Bone marrow (tissue), 2 donors: ENCODE measurements around the gene MTA3.
A peak's percentile ranks its signal among the peaks of the same experiment; 100 is the strongest.

ENCODE experiments used
- DNase-seq, 2 donors: peaks; one replicate each; lab custom pipeline; 2025; lab: John Stamatoyannopoulos, UW

Gene MTA3

DNA sequence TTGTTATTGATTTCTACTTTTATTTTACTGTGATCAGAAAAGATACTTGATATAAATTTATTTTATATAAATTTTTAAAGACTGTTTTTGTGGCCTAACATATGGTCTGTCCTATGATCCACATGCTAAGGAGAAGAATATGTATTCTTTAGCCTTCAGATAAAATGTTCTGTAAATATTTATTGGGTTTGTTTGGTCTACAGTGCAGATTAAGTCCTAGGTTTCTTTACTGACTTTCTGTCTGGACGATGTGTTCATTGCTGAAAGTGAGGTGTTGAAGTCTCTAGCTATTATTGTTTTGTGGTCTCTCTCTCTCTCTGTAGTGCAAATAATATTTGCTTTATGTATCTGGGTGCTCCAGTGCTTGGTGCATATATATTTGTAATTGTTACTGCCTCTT lies 165.4 kb downstream of the MTA3 start:
- no peak for DNase-seq

DNA sequence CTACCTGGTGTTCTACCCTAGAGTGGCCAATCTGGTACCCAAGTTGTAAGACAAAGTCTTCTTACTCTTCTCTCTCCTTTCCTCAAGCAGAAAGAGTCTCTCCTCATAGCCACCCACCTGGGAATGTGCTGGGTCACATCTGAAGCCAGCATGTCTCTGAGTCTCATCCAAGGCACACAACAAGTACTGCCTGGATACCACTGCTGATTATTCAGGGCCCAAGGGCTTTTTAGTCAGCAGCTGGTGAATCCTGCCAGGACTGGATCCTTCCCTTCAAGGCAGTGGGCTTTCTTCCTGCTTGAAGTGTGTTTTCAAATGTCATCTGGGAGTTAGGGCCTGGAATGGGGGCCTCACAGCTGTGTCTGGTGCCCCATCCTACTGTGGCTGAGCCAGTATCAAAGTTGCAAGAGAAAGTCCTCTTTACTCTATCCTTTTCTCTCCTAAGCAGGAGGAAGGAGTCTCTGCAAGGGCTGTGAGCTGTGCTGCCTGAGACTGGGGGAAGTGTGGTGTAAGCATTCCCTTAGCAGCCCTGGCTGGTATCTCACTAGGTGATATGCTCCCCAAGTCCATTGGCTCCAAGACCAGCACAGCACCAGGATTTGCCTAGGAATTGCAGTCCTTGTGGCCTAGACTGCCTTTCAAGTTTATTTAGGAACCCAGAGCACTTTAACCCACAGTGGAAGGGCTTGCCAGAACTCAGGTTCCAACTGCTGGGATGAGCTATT lies 168.3 kb downstream of the MTA3 start:
- no peak for DNase-seq

DNA sequence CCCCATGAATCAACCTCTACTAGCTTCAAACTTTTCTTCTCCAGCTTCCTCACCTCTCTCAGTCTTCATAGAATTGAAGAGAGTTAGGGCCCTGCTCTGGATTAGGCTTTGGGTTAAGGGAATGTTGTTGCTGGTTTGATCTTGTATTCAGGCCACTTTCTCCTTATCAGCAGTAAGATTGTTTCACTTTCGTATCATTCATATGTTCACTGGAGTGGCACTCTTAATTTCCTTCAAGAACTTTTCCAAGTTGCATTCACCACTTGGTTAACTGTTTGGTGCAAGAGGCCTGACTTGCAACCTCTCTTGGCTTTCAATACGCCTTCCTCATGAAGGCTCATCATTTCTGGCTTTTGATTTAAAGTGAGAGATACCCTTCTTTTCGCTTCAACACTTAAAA lies 172.7 kb downstream of the MTA3 start:
- DNase-seq: no peak

DNA sequence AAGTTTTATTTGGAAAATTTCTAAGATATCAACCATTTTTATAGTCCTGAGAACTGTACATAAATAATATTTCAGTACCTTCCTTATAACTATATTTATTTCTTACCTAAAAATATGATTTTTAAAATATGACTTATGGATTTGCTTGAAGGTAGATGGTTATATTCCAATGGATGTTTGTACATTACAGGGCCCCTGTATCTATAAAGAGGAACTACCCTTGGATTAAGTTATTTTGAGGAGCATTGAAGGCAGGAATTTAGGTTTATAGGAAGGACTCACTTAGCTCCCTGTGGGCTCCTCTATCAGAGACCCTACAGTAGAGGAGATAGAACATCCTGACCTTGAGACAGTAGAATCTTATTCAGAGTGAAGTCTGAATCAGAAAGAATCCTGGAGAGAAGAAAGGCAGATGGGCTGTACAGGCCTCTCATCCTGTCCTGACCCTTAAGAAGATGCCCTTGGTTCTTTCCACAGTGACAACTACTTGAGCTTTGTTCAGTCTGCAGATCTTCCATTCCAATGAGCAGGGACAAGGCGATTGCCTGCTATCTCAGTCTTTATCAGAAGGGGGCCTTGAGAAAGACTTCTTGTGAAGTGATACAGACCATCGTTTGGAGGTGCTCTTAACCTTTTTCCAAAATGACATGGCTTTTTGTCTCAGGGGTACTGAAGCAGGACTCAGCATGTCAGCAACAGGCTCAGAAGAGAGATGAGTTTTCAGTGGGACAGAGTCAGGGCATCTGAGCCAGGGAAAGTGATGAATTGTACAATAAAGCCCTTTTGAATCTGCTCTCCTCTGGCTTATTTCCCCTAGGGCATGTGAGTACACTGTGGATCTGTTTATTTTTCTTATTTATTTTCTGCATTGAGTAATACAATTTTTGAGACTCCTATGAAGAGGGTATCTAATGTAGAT lies 174.6 kb downstream of the MTA3 start:
- no peak for DNase-seq

DNA sequence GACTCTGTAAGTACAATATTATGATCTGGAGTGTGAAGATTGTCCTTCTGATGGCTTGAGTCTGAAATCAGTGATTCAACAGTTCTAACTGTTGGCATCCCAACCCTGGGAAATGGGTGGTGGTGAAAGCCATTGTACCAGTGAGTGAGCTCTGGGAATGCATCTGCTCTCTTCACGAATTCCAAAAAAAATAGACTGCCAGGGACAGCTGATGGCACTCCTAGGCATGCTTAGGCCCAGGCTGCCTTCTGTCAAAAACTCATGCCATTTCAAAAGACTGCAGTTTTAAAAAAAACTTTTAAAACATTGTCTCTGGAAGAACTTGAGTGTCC lies 175.2 kb downstream of the MTA3 start:
- no peak for DNase-seq

DNA sequence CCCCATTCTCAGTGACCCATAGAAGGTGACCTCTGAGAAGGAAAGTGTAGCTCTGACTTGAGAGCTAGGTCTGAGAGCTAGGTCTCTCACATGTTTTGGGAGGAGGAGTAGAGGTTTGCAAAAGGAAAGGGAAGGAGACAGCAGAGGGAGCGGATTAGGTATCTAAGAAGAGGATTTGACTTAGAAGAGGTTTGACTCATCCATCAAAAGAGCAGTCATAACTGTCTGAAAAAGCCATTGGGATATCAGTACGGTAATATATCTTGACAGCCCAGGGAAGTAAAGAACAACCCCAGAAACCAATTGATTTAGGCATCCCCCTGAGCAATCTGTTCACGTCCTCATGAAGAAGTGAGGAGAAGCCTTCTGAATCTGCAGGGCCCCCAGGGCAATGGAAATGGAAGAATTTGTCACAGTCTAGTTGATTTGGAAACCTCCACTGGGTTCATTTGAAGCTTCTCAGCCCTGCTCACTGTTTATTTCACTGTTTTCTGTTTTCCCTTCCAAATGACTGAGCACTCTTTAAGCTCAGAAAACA lies 176.2 kb downstream of the MTA3 start:
- DNase-seq: no peak

DNA sequence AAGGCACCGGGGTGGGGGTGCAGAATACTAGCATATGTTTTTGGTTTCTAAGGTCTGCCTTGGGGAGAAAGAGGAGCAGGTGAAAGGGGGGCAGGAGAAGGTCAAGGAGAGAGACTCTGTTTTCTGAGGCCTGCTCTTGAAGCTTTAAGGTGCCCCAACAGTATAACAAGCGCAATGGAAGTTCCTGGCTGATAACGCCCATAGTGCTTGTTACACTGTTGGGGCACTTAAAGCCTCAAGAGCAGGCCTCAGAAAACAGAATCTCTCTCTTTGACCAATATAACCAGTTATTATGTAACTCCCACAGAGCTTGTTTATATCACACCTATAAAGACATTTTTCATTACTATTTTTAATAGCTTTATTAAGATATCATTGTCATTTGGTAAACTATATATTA lies 179.0 kb downstream of the MTA3 start:
- no peak for DNase-seq

DNA sequence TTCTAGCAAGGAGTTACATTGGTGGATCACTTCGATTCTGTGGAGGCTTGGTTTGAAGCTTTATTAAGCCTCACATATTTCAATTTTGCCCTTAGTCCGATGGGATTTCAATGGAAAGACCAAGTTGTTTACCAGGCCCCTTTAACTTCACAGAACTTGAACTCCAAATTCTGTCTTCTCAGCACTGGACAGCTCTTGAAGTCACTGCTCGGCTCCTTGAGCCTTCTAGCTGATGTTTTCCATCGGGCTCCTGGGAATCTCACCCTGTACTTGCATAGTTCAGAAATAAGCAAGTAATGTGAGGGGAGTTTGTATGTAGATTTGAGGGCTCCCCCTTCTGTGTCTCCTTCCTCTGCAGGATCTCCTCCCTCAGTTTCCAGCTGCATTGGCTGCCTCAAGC lies 180.4 kb downstream of the MTA3 start:
- no peak for DNase-seq

DNA sequence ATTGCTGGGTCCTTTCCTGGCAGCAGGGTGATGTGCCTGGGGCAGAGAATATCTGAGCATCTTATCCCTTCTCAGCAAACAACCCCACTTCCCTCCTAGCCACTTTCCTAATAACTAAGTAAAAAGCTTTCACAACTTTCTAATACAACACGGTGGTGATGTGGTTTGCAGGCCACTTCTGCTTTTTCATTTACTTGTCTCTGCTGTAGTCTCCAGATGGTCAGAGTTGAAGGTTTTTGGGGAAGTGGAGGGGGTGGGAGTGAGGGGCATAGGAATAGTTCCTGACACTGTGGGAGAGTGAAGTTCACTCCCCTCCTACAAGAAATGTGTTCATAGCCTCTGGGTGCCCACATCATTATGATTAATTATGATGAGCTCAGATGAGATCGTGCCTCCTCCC lies 183.9 kb downstream of the MTA3 start:
- peak in 1 of 2 donors; percentile 94 for DNase-seq

DNA sequence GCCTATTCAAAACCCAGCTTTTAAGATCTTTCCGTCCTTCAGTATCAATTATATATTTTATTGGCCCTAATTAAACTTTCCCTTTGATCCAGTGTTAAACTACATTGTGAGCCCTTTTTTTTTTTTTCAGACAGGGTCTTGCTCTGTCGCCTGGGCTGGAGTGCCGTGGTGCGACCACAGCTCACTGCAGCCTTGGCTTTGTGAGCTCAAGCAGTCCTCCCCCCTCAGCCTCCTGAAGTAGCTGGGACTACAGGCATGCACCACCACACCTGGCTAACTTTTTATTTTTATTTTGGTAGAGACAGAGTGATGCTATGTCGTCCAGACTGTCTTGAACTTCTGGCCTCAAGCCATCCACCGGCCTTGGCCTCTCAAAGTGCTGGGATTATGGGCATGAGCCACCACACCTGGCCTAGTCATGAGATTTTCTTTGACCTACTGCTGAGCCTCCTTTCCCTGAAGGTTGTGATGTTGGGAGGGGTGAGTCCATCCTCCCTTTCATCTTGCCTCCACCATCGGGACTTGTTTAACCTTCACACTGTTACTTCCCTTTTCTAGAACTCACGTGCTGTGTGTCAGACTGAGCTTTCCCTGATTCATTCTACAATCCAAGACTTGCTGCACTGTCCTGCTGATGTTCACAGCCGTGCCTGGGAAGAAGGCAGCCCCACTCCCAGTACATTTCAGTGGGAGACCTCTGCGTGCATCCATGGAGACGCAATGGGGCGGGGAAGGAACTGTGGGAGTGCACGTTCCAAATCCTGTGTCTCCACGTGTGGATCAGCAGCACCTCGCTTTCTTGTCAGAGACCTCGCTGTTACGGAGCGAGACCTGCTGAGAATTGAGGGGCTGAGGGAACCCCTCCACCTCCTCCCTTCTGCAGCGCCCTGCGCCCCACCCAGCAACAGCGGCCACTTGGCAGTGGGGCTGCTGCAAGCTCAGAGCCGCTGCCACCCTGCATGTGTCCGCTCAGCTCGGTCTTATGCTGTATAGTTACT lies 184.7 kb downstream of the MTA3 start:
- DNase-seq: peak in 1 of 2 donors; percentile 62

DNA sequence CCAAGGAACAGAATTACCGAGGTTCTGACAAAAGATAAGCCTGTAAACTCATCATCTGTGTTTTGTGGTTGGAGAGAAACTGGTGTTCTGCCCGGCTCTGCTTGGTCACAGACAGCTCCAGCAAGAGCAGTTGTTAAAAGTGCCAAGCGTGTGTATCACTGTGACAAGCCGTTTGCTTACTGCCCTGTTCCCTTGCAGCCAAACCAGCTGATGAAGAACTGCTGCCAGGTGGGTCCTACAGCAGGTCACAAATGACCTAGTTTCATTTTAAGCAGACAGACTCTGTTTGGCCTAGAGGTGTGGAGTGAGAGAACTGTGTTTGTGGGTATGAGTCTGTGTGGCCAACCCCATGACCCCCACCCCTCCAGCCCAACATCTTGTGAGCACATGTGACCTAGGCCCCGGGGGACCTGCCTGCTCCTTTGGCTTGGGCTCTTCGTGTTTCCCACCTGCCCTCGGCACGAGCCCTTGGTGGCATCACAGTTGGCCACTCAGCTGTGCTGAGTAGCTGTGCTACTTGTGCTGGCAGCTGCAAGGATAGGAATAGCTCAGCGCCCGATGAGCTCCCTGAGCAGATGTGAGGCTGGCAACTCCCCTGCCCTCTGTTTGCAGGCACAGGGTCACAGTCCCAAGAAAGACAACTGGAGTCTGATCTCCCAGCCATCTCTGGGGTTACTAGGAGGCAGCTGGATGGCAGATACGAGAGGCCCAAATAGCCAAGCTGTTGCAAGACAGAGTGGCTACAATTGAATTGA lies 185.8 kb downstream of the MTA3 start:
- DNase-seq: no peak

DNA sequence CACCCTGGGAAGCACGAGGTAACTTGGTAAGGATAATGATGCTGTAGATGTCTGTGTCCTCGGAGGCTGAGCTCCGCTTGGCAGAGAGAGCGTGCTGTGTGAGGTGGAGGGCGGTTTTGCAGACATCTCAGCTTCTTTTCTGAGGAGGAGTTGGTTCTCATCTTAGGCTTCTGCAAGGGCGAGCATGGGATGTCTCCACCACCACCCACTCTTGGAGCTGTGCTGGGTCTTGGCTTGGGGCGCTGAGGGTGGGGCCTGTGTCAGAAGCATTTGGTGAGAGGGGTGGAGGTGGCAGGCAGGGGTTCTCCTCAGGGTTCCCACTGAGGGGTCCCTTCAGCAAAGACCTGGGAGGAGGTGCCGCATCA lies 186.3 kb downstream of the MTA3 start:
- DNase-seq: no peak

DNA sequence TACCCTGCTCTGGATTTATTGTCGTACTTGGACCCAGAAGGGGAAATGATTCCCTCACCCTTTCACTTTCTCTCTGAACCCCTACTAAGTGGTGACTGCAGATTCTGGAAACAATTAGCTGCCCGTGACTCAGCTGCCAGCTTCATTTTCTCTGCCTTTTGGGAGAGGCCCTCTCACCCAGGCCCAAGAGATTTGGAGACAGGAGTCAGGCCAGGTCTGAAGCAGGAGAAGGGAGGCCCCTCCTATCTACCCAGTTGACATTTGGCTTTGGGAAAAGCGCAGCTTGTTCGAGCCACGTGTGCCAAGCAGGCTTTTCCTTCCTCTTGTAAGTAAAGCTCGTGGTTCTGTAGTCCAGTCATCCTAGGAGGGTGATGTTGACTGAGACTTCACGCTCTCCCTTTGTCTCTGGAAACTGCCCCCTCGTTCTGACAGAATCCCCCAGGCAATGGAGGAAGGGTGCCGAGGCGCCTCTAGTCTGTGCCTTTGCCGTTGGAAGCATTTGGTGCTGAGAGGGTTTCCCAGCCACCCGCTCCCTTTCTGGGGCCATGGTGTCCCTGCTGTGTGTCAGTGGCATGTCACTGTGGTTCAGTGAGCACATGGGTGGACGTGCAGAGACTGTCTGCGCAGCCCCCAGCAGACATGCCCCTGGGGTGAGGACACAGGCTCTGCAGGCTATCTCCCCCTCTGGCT lies 186.9 kb downstream of the MTA3 start:
- peak; percentile 24 to 75 for DNase-seq

DNA sequence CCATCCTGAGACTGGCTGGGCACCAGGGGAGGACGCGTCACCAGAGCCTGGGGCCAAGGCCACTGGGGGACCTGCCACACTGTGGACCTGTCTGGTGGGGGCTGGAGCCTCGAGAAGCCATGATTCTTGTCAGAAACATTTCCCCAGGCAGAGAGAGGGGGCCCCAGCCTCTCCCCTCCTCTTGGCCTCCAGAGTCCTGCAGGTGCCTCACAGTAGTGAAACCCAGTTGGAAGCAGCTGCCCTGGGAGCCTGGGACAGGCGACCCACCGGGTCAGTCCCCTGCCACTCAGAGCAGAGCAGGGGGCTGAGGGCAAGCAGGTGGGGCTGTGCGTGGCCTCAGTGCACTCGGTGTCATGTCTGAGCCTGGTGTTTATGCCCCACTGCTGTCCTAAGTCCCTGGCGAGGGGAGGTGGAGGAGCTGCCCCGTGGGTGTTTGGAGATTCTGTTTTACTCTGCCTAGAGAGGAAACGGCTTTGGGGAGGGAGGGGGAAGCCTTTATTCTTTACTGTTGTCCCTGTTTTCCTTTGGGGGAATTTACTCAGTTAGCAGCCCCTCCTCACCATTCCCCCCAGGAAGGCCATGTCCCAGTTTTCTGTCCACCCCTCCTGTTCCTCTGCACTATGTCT lies 187.8 kb downstream of the MTA3 start:
- no peak for DNase-seq

DNA sequence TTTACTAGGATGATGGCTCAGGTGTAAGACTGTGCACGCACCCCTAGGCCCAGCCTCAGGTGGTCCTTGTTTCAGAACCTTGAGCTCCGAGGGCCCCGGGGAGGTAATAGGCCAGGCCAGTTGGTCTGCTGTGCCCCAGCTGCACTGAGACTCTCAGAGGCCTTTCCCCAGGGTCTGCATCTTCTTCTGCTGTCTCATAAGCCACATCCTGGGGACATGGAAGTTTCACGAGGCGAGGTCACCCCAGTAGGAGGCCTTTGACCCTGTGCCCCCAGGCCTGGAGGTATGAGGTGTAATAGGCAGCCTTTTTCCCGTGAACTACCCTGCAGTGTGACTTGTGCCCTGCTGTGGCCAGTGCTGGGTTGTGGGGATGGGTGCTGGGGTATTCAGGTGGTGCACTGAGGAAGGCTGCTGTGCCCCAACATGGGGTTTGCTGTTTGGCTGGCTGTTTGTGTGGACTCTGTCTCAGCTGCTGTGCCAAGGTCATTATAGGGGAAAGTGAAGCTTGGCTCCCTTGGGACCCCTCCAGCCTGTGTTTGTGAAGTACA lies 188.6 kb downstream of the MTA3 start:
- no peak for DNase-seq

DNA sequence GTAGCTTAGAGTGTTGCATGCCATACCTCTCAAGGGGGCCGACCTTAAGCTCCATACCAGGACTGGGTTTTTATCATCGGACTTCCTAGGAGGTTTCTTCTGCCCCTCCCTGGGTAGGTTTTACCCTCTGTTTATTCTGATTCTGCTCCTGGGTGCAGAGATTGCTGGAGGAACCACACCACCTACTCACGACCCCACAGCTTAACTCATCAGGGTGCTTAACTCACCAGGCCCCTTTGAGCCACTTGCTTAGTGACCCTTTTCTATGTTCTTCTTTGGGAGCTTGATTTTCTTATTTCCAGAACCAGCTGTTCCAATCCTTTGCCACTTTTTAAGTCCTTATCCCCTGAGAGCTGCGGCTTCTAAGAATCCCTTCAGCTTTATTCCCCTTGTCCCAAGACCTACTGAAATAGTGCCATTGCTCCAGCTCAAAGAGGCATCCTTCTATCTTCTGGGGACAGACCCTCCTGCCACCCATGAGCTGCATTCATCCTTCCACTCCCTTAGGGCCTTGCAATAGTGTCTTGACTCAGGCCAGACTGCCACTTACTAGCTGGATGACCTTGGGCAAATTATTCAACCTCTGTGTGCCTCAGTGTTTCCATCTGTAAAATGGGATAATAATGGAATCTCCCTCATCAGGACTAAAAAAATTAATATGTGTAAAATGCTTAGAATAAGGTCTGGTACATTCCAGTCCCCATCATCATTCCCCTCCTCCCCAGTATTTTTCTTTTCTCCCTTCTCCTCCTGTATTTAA lies 189.7 kb downstream of the MTA3 start:
- no peak for DNase-seq

DNA sequence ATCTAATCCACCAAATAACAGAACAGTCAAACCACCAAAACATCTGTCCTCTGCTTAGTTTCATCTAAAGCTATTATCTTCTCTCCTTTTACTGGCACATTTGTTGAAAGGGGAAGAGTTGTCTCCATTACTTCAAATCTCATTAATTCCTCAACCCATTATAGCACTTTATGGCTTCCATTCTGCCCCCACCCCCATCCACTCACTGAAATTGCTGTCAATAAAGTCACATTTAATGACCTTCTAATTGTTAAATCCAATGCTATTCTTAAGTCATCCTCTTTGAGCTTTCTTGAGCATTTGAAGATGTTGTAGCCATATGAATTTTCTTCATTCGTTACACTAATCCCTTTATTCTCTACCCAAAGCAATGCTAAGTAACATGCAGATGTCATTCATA lies 190.3 kb downstream of the MTA3 start:
- DNase-seq: no peak

DNA sequence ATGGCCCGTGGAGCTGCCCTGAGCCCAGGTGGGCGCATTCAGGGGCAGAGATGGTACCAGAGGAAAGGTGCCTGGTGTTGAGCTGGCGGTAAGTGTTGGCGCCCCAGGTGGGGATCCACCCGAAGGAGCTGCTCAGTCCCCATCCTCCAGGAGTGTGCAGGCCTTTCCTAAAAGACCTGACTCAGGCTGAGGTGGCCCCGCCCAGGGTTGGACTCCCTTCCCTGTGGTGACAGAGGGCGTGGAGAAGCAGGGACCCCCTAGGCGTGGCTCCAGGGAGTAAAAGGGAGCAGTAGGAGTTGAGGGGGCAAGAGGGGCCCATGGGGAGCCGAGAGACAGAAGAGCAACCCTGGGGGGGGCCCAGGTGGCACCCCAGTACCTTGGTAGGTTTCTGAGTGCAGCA lies 193.1 kb downstream of the MTA3 start:
- no peak for DNase-seq

DNA sequence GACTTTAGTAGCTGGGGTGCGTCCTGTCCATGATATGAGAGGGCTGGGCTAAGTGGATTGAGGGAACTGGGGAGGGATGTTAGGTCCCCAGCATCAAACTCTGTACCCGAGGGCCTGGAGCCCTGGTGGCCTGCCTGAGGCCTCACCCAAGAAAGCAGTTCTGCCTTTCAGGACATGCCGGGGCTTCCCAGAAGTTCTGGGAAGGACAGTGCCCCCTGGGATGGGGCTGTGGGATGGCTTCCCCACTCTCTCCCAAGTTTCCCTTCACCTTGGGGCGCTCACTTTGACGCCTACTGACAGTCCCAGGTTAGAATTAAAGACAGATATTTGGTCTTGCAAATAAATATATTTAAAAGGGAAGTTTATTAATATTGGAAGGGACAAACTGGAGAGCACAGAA lies 193.7 kb downstream of the MTA3 start:
- no peak for DNase-seq
